Activated CD4-positive, alpha-beta T cell treated with anti-CD3 and anti-CD28 coated beads, Interleukin-2, Interleukin-6, amounts not matched to agents 100 ng/mL and 50 ng/mL, durations not matched to agents 16 hours and 8 hours (primary cell): Measurements from ENCODE around the gene ZBTB20.

Experiments used
- DNase-seq: peaks from one replicate; pipeline ENCODE4 v3.0.0-alpha.2; 2020

ZBTB20 gene

DNA sequence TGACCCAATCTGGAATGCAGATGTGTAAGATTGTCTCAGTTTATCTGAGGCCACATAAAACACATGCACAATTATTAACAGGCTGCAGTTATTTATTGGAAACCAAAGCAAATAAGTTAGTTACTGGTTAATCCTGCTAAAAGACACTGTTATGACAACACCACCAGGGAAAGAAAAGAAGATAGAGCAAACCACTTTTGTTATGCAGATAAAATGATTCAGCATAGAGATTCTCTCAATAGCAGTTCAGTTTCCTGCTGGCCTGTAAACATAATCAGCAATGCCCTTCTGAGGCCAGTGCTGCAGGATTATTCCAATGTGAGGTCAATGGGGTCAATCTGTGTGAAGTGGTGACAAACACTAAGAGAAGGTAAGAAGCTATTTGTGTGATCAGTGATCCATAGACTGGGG lies 244.4 kb downstream of the ZBTB20 start:
- DNase-seq: no peak

DNA sequence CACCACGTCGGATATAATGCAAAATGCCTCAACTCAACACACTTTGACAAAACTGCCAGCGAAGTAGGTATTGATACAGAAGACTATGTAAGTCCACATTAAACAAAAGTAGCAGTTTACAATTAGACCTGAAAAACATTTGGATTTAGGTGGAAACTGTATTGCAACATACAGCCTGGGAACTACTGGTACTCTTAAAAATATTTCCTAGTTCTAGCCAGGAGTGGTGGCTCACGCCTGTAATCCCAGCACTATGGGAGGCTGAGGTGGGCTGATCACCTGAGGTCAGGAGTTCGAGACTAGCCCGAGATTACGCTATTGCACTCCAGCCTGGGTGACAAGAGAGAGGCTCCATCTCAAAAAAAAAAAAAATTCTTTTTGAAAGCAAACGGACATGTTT lies 246.2 kb downstream of the ZBTB20 start:
- no peak for DNase-seq

GRCh38 chr3:114899186-114899931 lies 247.7 kb downstream of the ZBTB20 start:
- DNase-seq: no peak

DNA sequence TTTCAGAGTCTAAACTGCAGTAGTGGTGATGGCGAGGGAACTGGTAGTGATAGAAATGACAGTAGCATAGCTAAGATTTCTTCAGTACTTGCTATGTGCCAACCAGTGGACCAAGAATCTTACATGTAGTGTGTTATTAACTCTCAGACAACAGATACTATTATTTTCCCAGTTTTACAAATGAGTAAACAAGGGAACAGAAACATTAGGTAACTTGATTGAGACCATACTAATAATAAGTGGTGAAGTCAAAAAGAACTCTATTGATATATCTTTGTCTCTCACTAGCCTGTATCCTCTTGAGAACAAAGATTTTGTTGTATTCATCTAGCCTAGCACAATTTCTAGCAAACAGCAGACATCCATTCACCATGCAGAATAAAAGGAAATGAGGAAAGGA lies 250.1 kb downstream of the ZBTB20 start:
- no peak for DNase-seq

GRCh38 chr3:114893361-114893760 lies 253.7 kb downstream of the ZBTB20 start:
- no peak for DNase-seq

DNA sequence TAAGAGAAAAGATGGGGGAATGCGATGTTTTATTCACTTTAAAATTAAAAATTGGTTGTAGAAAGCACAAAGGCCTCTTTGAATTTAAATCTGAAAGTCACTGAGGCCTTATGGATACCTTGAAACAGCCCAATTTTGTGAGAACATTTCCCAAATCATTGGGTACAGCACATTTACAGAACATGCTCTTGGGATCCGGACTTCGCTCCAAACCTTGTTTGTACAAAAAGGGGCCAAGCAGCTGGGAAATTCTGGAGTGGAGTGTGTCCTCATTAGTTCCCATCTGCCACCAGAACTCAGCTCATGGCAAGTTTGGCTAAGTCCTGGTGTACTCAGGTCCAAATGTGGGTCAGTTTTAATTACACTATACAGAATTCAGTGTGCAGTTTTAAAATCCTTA lies 254.2 kb downstream of the ZBTB20 start:
- no peak for DNase-seq

DNA sequence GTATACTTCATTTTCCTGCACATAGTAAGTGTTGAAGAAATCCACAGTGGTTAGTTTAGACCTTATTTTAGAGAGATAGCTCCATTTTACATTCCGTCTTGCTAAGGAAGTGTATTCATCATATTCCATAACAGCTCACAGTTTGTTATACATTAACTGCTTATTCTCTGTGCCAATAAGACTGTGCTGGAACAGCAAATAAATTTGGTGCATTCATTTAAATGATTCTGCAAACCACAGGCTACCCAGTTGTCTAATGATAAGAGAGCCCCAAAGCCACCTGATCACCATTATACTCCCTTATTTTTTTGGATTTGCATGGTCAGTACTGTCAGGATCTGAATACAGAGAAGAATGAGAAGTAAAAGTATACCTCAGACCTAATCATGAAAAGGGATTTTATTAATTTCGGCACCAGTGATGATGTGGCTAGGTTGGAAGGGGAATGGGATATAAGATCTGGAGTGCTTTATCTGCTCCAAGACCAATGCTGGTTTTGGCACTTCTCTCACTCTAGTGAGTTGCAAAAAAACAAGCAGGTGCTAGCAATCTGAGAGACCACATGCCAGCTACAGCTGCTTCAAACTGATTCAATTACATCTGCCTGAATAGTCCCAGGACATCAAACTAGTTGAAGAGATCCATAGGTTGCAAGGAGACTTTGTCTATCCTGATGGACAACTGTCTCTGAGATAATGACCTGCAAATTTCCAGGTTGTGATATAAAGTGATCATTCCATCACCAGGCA lies 254.8 kb downstream of the ZBTB20 start:
- DNase-seq: no peak

DNA sequence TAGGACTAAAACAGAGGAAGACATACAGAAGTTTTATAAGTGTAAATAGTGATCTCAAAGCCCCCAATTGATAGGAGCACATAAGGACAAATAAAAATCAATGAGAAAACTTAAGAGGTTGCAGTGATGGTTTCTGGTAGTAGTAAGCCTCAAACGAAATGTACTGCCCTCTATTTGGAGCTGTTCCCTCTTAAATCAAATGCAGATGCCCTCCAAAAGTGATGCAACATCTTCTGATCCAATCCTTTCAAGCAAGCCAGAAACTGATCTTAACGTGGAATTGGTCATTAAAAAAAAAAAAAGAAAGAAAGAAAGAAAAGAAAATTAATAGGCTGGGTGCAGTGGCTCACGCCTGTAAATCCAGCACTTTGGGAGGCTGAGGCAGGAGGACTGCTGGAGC lies 259.3 kb downstream of the ZBTB20 start:
- DNase-seq: no peak

GRCh38 chr3:114886905-114887304 lies 260.2 kb downstream of the ZBTB20 start:
- DNase-seq: no peak

DNA sequence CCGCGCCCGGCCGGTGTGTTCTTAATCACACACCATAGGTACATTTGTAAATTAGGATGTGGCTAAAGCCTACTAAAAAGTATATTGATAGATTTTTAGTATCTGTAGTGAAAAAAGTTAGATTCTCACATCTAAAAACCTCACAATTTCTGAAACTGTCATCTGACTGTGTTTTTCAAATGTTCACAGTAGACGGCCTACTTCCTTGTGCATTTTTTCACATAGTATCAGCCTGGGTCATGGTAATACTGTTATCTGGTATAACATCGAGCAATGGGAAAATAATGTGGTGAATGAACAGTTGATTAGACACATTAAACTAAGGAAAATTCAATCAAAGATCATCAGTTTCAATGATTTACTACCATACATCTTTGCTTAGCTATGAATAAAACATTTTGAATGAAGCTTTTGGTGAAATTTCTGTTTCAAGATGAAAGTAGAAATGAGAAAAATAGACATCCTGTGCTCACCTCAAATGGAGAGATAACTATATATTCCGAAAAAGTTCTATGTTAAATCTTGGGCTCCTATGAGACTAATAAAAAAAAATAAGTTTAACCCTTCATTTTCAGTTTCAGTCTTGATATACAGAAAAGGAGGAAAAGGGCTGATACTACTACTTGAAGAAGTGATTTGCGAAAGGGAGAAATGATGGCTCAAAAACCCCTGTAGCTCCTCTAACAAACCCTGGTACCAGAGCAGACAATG lies 262.7 kb downstream of the ZBTB20 start:
- DNase-seq: no peak

- no peak for DNase-seq
These were observed 267.0 kb downstream of the ZBTB20 start for GRCh38 chr3:114880078-114880477.

DNA sequence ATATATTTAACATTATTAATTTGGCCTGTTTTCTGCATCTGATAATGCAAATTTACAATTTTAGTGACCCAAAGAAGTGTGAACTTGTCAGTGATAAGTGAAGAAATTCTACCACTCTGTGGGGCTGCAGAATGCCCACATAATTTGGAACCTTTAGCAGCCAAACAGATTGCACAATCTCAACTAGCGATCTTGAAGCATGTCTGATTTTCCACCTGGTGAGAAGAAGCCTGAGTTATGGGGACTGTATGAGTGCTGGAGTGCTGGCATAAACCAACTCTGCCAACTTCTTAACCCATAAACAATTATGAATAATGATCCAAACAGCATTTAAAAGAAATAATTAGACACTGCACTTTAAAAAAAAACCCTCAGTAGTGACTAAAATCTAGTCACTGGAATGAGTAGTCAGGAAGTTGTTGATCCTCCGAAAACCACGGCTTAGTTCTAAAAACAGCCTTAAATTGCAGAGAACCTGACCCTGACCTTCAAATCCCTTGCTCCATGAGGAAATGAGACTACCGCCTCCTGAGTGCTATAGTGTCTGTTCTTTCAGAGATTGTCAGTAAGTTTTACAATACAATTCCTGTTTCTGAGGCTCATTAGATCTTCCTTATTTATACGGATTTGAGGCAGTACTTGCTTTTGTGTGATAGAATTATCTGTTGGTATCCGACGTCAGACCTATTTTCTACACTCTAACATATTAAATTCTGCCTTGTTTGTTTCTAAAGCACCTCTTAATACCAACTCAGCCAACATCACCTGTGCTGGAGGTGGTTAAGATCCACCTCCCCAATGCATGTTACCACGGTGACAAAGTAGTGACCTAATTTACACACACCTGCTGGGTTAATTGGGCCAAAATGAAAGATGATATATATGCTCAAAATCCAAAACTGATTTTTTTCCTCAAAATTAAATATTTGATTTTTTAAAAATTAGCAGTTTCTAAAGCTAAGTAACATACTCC lies 267.7 kb downstream of the ZBTB20 start:
- peak; percentile 44 for DNase-seq

DNA sequence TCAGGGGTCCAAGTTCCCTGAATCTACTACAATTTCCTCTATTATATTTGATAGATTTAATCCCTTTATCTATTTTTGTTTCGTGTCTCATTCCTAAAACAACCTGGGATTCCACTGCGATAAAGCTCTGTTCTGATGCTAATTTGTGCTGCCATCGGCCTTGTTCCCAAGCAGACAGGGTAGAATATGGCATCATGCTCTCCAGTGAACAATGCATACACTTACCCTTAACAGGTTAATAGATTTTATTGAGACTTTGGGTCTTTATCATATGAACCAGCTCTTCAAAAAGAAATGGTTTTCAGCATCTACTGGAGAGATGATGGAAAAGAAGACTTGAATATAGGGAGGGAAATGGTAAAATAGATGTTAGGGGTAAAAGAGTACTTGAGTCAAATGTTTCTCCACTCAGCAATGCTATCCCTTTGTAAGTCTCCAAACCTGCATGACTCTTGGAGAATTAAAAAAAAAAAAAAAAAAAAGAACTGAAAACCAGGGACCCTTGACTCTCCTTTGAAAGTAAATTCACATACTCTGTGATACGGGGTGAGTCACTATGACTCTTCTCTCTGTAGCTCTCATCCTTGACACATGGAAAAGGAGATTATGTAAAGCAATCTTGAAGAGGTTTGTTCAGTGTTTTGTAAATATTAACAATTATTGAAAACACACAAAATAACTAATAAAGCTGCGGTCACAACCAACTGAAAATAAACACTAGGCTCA lies 268.8 kb downstream of the ZBTB20 start:
- no peak for DNase-seq

GRCh38 chr3:114877378-114878113 lies 269.5 kb downstream of the ZBTB20 start:
- no peak for DNase-seq

GRCh38 chr3:114874522-114874971 lies 272.5 kb downstream of the ZBTB20 start:
- DNase-seq: no peak

DNA sequence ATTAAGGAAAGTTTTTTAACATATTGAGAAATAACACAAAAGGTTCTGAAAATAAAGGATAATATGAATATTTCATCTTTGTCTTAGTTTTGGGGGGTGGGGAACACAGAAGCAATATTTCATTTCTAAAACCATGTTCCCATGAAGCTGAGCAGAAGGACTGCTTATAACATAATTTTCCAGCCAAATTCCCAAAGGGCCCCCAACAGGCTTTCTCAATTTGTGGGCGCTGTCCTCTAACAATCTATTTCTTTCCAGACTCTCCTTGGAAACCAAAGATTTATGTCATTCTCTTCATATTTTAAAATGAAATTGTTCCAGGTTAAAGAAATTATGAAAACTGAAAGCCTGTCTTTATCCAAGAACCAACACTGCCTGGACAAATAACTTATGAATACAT lies 273.5 kb downstream of the ZBTB20 start:
- DNase-seq: no peak

- no peak for DNase-seq
These were observed 274.5 kb downstream of the ZBTB20 start for GRCh38 chr3:114872588-114872987.

GRCh38 chr3:114872050-114872449 lies 275.0 kb downstream of the ZBTB20 start:
- no peak for DNase-seq

DNA sequence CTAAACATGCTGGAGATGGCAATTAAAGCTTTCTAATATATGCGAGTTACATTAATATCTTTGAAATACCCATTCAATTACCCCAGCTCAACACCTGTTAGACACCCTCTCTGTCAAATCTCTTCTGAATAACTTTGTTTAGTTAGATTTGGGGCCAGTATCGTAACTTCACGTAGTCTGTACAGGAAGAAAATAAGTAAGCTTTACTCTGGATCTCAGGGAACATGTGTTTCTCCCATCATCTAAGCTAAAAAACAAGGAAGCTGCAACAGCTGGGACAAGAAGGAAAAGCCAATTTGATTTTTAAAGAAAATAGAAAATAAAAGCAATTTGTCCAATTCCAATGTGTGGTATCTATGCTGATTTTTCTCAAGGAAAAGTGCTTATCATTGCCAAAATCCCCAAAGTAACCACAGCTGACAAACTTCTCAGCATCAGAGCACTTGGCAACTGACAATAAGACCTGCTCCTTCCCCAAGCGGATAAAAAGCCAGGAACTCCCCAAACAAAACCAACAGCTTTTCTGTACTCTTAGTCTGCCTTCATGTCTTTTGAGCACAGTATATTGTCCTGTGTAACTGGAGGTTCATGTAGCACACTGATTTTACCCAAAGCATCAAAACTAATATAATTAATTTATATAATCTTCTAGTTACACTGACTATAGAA lies 279.1 kb downstream of the ZBTB20 start:
- no peak for DNase-seq

GRCh38 chr3:114867359-114867758 lies 279.7 kb downstream of the ZBTB20 start:
- DNase-seq: no peak

- no peak for DNase-seq
These were observed 280.7 kb downstream of the ZBTB20 start for GRCh38 chr3:114866430-114866829.
